ACHN (cell line): ENCODE results near the gene PRAMEF1.
"Not testable (repeated sequence)": the region's sequence is repeated elsewhere in the genome, so short reads cannot be mapped to it uniquely, and the experiment has no call there.

Source experiments
- DNase-seq: peaks from one replicate; pipeline ENCODE4 v3.0.0-alpha.2; 2015
- in situ Hi-C: cut with HindIII; loops from 2 replicates; pipeline ENCODE4 v1.10.0; 2017; ENCODE audit warnings: low sequenced_read_pairs, low pct_ligation_motif_present, low pct_unique_long_range_greater_than_20kb

Gene PRAMEF1, protein sequence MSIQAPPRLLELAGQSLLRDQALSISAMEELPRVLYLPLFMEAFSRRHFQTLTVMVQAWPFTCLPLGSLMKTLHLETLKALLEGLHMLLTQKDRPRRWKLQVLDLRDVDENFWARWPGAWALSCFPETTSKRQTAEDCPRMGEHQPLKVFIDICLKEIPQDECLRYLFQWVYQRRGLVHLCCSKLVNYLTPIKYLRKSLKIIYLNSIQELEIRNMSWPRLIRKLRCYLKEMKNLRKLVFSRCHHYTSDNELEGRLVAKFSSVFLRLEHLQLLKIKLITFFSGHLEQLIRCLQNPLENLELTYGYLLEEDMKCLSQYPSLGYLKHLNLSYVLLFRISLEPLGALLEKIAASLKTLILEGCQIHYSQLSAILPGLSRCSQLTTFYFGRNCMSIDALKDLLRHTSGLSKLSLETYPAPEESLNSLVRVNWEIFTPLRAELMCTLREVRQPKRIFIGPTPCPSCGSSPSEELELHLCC

DNA sequence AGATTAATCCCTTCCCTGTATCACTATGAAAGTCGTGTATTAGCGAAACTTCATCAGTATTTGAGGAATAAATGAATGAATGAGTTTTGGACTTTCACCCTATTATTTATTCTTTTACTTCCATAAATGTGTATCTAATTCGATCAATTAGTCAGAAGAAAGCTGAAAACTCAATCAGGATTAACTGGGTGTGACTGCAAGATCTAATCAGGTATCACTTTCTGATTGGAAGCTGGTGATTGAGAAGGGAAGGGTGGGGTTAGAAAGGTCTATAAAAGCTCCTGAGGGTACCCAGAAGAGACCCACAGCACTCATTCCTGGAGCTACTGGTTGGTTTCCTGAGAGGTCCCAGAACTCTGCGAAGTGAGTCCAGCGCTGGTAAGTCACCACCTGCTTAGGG, at the start of gene PRAMEF1:
TSS of gene PRAMEF1 (plus strand) at position 301 of the 400 bp plus-strand sequence. CDS start 1,831 bp downstream, outside the sequence.
- DNase-seq, in situ Hi-C loops: not testable (repeated sequence)

DNA sequence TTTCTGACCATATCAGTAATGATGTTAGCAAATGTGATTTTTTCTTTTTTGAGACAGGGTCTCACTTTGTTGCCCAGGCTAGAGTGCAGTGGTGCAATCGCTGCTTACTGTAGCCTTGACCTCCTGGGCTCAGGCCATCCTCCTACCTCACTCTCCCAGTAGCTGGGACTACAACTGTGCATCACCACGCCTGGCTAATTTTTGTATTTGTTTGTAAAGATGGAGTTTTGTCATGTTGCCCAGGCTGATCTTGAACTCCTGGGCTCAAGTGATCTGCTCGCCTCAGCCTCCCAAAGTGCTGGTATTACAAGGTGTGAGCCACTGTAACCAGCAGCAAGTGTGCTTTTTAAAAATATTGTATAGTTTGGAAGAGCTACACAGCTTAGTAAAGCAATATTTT, 49.3 kb upstream of the PRAMEF1 start:
- no peak for DNase-seq
- in situ Hi-C loops = no loop called here

DNA sequence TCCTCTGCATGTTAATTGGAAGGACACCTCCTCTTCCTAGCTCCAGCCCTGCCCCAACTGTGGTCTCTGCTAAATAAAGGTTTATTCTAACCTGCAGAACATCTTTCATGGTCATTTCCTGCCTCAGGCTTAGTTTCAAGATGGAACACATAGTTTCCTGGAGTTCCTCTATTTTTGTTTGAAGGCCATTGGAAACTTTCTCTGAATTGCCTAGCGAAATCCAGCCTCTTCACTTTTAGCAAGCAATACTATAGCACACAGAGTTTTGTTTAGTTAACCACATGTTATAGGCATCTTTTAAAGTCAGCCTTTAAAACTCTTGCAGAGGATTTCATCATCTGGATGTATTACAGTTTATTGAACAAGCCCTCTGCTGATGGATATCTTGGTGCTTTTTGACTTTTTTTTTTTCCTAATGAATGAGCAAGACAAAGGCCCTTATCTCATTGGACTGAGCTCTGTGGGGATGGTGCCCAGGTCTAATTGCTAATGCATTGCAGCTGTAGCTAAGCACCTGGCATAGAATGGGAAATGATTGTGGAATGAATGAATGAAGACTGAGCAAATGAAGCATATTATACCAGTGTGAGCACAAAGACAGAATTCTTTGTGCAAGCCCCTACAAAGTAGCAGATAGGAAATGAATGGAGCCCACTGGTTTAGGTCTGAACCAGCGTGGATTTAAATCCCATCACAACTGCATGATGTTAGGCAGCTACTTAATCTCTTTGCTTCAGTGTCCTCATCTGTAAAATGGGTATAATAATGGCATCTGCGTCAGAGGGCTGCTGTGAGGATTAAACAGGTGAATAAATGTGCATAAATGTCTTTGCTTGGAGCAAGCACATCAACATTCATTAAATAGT, 45.8 kb upstream of the PRAMEF1 start:
- in situ Hi-C loops = no loop called here
- DNase-seq = no peak

DNA sequence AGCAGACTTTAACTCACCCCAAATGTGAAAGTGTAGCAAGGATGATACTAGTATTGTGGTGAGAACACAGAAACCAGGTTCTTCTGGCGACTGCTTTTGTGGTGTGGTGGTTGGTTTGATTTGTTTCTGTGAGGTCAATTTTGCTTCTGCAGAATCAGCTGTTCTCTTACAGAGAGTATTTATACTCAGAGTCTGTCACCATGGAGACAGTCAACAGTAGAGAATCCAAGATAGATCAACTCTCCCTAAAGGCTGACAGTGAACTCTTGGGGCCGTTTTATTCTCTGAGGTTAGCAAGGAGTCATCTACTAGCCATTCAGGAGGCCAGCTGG, 45.2 kb upstream of the PRAMEF1 start, which contains the start of gene CFAP107:
TSS of gene CFAP107 (plus strand) at position 209 of the 332 bp plus-strand sequence. CDS start 231 bp downstream, outside the sequence.
- DNase-seq = no peak
- in situ Hi-C loops = no loop called here

DNA sequence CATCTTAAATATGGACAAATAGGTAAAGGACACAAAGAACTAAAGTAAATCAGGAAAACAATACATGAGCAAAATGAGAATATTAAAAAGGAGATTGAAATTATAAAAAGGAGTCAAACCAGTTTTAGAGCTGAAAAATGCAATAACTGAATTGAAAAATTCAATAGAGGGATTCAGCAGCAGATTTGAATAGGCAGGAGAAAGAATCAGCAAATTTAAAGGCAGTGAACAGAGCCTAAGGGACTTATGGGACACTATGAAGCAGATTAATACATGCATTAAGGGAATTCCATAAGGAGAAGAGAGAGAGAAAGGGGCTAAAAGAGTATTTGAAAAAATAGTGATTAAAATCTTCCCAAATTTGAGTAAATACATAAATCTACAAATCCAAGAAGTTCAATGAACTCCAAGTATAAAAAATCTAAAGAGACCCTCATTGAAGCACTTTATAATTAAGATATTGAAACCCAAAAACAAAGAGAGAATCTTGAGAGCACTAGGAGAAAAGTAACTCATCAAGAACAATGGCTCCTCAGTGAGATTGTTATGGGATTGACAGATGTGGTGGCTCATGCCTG, 42.3 kb upstream of the PRAMEF1 start:
- in situ Hi-C loops = no loop called here
- DNase-seq = no peak

DNA sequence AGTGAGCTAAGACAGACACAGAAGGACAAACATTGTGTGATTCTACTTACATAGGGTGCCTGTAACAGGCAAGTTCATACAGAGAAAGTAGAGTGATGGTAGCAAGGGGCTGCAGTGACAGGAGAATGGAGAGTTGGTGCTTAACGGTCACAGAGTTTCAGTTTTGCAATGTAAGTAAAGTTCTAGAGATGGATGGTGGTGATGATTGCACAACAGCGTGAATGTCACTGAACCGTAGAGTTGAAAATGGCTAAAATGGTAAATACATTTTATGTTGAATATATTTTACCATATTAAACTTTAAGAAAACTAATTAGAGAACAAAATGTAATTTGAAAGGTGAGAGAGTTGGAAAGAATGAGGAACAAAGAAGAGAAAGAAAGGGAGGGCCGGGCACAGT, 36.5 kb upstream of the PRAMEF1 start:
- no peak for DNase-seq
- in situ Hi-C loops = no loop called here

DNA sequence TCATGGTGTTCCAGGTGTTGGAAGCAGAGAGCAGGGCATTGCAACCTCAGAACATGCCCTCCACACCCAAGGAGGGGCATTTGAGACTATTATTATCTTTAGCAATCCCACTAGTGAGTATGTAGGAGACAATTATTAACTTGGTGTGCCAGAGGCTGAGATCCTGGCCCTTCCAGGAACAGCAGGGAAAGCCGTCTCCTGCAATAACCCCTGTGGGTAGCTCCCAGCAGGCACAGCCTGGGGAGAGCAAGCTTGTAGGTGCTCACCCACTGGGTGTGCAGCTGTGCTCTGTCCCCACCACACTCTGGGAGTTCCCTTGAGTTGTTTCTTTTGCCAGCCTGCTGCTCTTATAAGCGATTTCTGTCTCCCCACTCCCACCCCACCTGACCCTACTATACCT, 34.9 kb upstream of the PRAMEF1 start:
- in situ Hi-C loops = no loop called here
- no peak for DNase-seq

DNA sequence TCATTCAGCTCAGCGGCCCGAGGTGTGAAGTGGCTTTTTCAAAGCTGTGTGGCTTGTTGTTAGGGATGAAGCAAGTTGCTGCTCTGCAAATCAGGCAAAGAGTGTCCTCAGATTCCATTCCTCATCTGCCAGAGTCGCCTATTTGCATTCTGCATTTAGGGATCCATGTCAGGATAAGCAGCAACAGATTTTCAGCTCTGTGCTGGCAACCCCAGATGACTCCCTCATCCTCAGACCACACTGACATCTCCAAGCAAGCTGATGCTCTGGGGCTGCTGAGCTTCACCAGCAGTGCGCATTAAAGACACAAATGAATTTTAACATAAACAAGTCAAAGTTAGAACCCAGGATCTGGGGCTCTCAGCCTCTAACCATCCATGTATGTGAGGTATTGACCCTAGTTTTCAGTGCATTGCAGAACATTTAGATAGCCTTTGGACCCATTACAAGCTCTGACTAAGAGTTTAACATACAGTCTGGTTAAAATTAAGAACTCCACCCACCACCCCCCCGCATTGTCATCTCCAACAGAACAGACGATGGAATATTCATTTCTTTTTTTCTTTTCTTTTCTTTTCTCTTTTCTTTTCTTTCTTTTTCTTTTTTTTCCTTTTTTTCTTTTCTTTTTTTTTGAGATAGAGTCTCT, 34.3 kb upstream of the PRAMEF1 start:
- in situ Hi-C loops = no loop called here
- no peak for DNase-seq

DNA sequence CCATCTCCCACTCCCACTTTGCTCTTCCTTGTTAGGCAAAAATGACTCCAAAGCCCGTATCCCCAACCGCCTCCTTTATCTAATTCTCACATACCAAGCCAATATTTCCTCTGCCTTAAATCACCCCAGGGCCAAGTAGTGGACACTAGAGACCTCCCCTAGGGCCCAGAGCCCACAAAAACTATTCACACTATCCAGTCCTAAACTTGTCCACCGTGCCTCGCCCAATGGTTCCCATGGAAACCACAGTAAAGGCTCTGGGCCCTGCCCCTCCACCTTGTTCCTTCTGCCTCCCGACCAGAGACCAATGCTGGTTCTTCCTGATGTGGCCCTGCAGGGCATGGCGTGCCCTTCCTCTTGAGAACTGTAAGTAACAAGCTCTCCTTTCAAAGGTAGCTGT, 33.4 kb upstream of the PRAMEF1 start:
- in situ Hi-C loops = no loop called here
- no peak for DNase-seq

DNA sequence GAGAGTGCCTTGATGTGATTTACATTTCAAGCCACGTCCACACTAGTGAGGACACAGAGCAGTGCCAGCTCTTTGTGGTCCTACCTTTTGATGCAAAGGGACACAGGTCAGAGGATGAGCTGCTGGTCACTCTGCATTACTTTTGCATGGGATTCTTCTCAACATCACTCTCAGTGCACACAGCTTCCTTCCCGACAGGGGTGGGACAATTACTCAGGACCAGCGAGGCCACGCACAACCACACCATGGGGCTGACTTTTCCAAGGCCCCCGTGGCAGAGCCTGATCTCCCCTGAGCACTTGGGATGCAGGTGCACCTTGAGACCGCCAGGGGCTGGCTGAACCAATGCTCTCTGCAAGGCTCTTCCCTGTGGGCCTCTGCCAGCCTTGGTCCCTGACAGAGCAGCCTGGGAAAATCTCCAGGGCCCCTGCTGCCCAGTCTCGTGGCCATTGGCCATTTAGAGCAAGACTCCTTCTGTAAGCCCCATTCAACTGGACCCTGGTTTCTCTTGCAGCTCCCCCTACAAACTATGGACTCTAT, 30.9 kb upstream of the PRAMEF1 start:
- no peak for DNase-seq
- in situ Hi-C loops = no loop called here

DNA sequence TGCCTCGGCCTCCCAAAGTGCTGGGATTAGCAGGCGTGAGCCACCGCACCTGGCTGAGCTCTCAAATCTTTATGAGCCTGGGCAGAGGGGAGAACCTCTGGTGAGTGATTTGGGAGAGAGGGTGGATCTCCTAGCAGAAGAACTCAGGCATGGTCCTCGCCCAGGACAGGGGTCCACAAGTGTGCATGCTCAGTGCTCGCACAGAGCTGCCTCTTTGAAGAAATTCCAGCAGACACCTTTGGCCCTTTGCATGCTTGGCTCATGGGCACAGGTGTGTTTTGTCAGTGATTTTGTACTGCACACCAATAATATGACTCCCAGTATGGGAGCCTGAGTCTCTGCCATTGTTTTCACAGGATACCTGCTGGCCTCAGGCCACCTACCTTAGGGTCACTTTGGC, 29.4 kb upstream of the PRAMEF1 start:
- no peak for DNase-seq
- in situ Hi-C loops = no loop called here

DNA sequence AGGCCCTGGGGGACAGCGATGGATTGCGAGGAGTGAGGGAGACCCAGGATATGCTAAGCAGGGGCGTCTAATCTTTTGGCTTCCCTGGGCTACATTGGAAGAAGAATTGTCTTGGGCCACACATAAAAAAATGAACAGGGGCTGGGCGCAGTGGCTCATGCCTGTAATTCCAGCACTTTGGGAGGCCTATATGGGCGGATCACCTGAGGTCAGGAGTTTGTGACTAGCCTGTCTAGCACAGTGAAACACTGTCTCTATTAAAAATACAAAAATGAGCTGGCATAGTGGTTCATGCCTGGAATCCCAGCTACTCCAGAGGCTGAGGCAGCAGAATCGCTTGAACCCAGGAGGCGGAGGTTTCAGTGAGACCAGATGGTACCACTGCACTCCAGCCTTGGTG, 28.4 kb upstream of the PRAMEF1 start:
- no peak for DNase-seq
- in situ Hi-C loops = no loop called here

DNA sequence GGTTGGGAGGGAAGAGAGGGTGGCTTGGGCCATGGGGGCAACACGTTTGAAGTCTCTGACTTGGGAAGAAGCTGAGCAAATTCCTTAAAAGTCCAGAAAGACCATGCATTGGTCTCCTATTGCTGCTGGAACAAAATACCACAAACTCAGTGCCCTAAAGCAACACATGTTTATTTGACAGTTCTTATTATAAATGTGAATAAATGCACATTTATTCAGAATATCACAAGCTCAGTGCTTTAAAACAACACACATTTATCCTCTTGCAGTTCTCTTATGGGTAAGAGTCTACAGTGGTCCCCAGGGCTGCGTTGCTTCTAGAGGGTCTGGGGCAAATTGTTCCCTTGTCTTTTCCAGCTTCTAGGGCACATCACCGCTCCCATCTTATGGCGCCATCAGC, 27.7 kb upstream of the PRAMEF1 start:
- in situ Hi-C loops = no loop called here
- DNase-seq = no peak

DNA sequence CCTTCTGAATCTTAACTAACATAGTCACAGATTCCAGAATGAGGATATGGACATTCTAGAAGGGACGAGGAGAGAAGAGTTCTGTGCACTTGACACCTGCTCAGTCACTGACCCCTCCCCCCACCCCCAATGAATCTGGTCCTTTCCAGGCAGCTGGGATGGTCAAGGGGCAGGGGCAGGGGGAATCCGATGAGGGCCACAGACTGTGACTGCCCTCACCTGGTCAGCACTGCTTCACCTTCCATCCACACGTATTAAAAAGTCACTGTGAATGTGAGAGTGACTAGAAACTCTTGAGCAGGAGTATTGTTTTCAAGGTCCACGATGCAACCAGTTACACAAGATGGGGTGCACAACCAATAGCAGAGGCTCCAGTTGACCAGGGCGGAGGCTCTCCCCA, 27.2 kb upstream of the PRAMEF1 start:
- in situ Hi-C loops = no loop called here
- DNase-seq = no peak

DNA sequence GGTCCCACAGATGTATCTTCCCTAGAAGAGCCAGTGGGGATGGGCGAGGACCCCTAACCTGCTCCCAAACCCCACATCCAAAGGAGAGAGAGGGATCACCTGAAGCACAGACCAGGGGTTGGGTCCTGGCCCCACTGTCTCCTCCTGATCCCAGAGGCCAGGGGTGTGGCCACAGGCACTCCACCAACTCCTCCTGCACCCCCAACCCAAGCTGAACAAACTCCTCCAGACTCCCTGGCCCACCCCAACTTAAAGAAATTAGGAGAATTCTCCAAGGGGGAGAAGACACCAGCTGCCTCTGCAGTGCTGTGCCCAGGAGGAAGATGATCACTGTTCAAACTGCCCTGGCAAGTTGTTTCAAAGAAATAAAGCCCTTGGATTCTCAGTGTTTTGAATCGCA, 22.2 kb upstream of the PRAMEF1 start:
- in situ Hi-C loops = no loop called here

DNA sequence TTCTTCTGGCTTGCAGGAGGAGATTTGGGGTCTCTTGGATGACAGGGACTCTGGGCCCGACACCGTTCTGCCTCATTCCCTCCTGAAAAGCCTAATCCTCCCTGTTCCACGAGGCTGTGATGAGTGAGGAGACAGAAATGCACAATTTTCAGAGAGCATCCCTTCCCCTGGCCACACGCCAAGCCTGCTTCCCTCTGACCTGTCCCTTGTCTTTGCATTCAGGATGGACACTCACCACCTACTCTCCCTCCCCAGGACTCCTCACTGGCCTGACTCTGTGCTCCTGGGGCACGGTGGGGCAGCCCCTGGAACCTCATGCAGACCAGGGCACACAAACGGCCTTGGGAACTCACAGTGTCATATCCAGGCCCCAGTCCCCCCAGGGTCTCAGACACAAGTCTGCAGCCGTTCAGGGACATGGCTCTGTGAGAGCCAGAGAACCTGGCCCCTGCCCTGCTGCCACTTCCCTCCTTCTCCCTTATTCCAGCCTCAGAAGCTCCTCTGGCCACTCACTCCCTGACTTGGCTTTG, 21.2 kb upstream of the PRAMEF1 start:
- in situ Hi-C loops = no loop called here
- DNase-seq = no peak

More for the DNA sequence above, 22.2 kb upstream of the PRAMEF1 start:
- DNase-seq = no peak

DNA sequence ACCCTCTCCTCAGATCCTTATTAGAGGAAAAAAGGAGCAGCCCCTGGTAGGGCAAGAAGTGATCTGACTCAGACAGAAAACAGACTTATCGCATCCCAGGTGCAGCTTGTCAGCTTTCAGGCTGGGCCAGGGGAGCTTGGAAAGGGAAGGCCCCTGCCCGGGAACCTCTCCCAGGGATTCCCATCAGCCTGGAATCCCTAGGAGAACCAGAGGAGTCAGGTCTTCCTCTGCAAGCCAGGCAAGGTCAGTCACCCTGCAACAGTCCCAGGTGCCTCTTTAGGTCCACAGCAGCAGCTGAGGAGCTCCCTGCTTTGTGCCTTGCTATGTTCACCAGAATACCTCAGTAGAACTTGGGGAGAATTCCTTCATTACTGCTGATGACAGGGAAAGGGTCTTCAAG, 20.6 kb upstream of the PRAMEF1 start:
- in situ Hi-C loops = no loop called here
- no peak for DNase-seq

DNA sequence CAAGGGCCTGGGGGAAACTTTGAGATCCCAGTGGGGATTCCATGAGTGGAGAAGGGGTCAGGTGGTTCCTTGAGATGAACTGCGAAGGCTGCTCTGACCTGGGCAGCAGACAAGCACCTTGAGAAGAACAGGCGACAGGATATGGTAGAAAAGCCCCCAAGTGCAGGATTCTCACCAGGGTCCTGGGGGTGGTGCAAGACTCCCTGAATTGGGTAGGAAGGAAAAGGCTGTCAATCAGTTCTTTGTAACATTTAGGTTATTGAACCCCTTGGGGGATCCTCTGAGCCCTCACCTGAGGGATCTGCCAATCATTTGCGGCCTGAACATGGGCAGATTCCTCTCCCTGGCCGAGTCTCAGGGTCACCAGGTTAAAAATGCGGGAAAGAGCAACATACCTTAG, 20.0 kb upstream of the PRAMEF1 start:
- DNase-seq = no peak
- in situ Hi-C loops = no loop called here
